Transverse colon (tissue), 4 donors: ENCODE measurements around the gene OARD1. TPM values are rescaled to one million over a fixed set of nuclear protein-coding genes. Genes with fewer than 3 reads are reported as not detected.

Source experiments
- DNase-seq: peaks from one replicate; pipeline ENCODE4 v3.0.0-alpha.2; 2019
- H3K27ac ChIP-seq, 4 donors: fragments of 200-600 bp; sonication (generic); 2 replicates each; pipeline ENCODE4 v1.5.1; 2016 to 2018; ENCODE audit warnings: inconsistent platforms in 4 of 4
- H3K27me3 ChIP-seq: fragments of 200-600 bp; sonication (generic); 2 replicates; pipeline ENCODE4 v1.5.1; 2017; ENCODE audit warnings: inconsistent platforms
- H3K36me3 ChIP-seq, 4 donors: fragments of 200-600 bp; sonication (generic); 2 replicates each; pipeline ENCODE4 v1.5.1; 2017 to 2019; ENCODE audit warnings: inconsistent platforms in 4 of 4
- H3K4me1 ChIP-seq, 4 donors: fragments of 200-600 bp; sonication (generic); 2 replicates each; pipeline ENCODE4 v1.5.1; 2017 to 2020; ENCODE audit warnings: inconsistent platforms in 4 of 4
- H3K4me3 ChIP-seq, 4 donors: fragments of 200-600 bp; sonication (generic); 1 replicate in 1 of 4; 2 replicates in 3 of 4; pipeline versions ENCODE4 v1.5.1 to v1.6.1; 2017 to 2019; ENCODE audit warnings: inconsistent platforms in 4 of 4
- H3K9me3 ChIP-seq, 2 donors: fragments of 200-600 bp; sonication (generic); 2 replicates each; pipeline ENCODE4 v1.5.1; 2017 to 2019; ENCODE audit warnings: inconsistent platforms in 2 of 2
- EP300 ChIP-seq: sonication (generic); formaldehyde crosslinking; IDR thresholded peaks from one replicate; pipeline ENCODE4 v1.6.1; 2017; ENCODE audit warnings: antibody characterized with exemption, low read depth
- POLR2A ChIP-seq: fragments of 450-650 bp; IDR thresholded peaks from one replicate; pipeline ENCODE4 v1.6.1; 2016; ENCODE audit warnings: antibody characterized with exemption, mild to moderate bottlenecking, moderate library complexity
- POLR2AphosphoS5 ChIP-seq, 3 donors: sonication (generic); formaldehyde crosslinking; IDR thresholded peaks; one replicate each; pipeline ENCODE4 v1.6.1; 2016; ENCODE audit warnings: antibody characterized with exemption in 3 of 3
- WGBS, 2 donors: methylation state at CpG; one replicate each; pipeline ENCODE4 v1.1.5; 2018; ENCODE audit warnings: low coverage in 1 of 2; 5-methylcytosine and 5-hydroxymethylcytosine counted together
- in situ Hi-C, 4 donors: fragments of 200-750 bp; cut with MboI; loops; one replicate each; pipeline versions ENCODE4 v1.15.0 to v1.15.1; 2017; ENCODE audit warnings: low sequenced_read_pairs in 3 of 4, low pct_ligation_motif_present in 1 of 4, low pct_unique_long_range_greater_than_20kb in 1 of 4
- intact Hi-C: fragments of 100-400 bp; cut with DNase I; formaldehyde crosslinking; loops from one replicate; pipeline ENCODE4 v1.15.1; 2023; ENCODE audit warnings: low total_unique reads
- total RNA-seq, 4 donors: library from RNA; depleted of rRNA; stranded (reverse); fragments of >200 nt; gene quantifications; one replicate each; pipeline ENCODE4 v1.1.0, GENCODE V29; 2016
- TF ChIP-seq, protein P1 (sequence below), 5 experiments: fragments of 200-600 bp in 3 of 5; fragments of 450-650 bp in 2 of 5; sonication (generic) in 3 of 5; IDR thresholded peaks; 1 replicate in 2 of 5; 2 replicates in 3 of 5; pipeline ENCODE4 v1.5.1; 2016 to 2017; ENCODE audit warnings: antibody characterized with exemption in 5 of 5, inconsistent platforms in 3 of 5, mild to moderate bottlenecking in 2 of 5, moderate library complexity in 1 of 5

Gene OARD1
- total RNA-seq, 4 donors from 2014 or later: 1.4 to 27.6 (median 13.7) TPM

DNA sequence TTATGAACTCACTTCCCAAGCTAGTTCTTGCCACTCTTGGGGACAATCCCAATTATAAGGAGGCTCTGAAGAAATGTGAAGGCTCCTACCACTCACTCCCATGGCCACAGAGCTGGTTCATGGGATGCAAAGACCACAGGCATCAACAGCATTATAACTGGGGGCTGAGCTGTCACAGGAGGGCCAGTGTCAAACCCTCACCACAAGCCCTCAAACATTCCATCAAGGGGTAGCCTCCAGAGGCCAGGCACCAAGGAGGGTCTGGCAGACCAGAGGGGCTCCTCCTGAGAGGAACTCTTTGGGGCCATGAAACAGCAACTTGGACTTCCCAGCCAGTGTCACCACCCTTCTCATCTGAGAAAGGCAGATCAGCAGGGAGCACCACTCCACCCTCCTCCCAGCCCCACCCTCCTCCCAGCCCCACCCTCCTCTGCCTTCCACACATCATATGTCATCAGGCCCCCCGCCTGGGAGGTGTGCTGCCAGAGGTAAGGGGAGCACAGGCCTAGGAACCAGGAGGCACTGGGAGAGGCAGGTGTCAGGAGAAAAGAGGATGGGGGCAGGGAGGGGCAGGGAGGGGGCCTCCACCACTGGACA is 31.1 kb downstream of the OARD1 start:
- peak overlapping the region in 3 of 4 donors; percentile 11 to 46 (median 37) for H3K27ac ChIP-seq
- H3K4me3 ChIP-seq: no peak overlapping the region
- WGBS, 2 donors: 41% methylated on average over 1 of the region's 1 CpG; no CpG with 5 or more reads in 1 of the 2 donors
- DNase-seq: peak; percentile 23
- in situ Hi-C loops (loop anchor here in 2 of 4 donors (25.0 kb wide), 2 partner anchors 1054 to 1679 kb away; no protein-coding TSS in a partner anchor), intact Hi-C loops (no loop called here)
- peaks cover 0 to 20% (median 6%) of the 10 kb centered on the region in 4 donors for H3K4me1 ChIP-seq
- no peaks in the 10 kb centered on the region for H3K9me3 ChIP-seq
- TF ChIP-seq POLR2AphosphoS5 (IDR thresholded peaks at IDR 0.05) (no peak), POLR2A (no peak), EP300 (no peak)
- TF ChIP-seq, protein P1, sequence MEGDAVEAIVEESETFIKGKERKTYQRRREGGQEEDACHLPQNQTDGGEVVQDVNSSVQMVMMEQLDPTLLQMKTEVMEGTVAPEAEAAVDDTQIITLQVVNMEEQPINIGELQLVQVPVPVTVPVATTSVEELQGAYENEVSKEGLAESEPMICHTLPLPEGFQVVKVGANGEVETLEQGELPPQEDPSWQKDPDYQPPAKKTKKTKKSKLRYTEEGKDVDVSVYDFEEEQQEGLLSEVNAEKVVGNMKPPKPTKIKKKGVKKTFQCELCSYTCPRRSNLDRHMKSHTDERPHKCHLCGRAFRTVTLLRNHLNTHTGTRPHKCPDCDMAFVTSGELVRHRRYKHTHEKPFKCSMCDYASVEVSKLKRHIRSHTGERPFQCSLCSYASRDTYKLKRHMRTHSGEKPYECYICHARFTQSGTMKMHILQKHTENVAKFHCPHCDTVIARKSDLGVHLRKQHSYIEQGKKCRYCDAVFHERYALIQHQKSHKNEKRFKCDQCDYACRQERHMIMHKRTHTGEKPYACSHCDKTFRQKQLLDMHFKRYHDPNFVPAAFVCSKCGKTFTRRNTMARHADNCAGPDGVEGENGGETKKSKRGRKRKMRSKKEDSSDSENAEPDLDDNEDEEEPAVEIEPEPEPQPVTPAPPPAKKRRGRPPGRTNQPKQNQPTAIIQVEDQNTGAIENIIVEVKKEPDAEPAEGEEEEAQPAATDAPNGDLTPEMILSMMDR (IDR thresholded peaks at IDR 0.05): no peak
- no peaks in the 10 kb centered on the region for H3K36me3 ChIP-seq
- H3K27me3 ChIP-seq: no peaks in the 10 kb centered on the region

DNA sequence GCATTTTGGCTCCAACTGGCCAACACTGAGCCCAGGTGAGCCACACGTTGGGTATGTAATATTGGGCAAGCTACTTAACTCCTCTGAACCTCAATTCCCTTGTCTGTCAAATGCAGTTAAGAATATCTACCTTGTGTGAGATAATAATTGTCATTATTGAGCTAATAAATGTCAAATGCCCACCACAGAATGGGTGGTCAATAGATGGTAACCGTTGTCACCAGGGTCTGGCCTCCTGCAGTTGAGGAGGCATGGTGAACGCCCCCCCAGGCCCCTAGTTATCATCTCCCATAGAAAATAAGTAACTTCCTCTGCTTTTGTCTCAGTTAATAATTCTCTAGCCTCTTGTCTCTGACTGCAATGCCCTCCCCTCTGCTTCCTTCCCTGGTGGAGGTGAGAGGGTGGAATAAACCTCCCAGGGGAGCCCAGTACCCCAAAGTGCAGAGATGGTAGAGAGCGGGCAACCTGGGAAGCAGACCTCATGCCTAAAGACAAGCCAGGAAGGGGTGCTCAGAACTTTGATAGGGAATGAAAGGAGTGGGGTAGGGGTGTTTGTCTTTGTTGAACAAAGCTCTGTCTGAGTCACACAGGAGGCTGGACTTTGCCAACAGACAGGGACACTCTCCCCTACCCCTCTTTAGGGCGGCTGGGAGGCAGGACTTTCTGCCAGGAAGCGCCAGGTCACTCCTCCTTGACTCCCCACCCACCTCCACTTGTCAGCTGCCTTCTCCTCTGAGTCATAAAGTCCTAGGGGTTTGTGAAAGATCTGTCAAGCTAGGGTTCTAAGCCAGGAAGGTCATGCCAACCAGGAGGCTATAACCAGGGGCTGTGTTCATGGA is 31.8 kb downstream of the OARD1 start:
- Histone ChIP-seq H3K27me3 (no peaks in the 10 kb centered on the region), H3K4me1 (peaks cover 0 to 20% (median 6%) of the 10 kb centered on the region in 4 donors), H3K36me3 (no peaks in the 10 kb centered on the region), H3K9me3 (no peaks in the 10 kb centered on the region), H3K4me3 (no peak overlapping the region), H3K27ac (peak overlapping the region; percentile 7 to 46 (median 24))
- 33 to 48% methylated on average over 1 to 6 of the region's 6 CpGs for WGBS, 2 donors
- peak; percentile 66 for DNase-seq
- intact Hi-C loops: no loop called here
- TF ChIP-seq POLR2A: no peak
- TF ChIP-seq POLR2AphosphoS5 (IDR thresholded peaks at IDR 0.05): no peak
- TF ChIP-seq EP300: no peak
- TF ChIP-seq, protein P1 (IDR thresholded peaks at IDR 0.05): no peak
- in situ Hi-C loops: loop anchor here in 2 of 4 donors (25.0 kb wide), 2 partner anchors 1053 to 1678 kb away; no protein-coding TSS in a partner anchor

DNA sequence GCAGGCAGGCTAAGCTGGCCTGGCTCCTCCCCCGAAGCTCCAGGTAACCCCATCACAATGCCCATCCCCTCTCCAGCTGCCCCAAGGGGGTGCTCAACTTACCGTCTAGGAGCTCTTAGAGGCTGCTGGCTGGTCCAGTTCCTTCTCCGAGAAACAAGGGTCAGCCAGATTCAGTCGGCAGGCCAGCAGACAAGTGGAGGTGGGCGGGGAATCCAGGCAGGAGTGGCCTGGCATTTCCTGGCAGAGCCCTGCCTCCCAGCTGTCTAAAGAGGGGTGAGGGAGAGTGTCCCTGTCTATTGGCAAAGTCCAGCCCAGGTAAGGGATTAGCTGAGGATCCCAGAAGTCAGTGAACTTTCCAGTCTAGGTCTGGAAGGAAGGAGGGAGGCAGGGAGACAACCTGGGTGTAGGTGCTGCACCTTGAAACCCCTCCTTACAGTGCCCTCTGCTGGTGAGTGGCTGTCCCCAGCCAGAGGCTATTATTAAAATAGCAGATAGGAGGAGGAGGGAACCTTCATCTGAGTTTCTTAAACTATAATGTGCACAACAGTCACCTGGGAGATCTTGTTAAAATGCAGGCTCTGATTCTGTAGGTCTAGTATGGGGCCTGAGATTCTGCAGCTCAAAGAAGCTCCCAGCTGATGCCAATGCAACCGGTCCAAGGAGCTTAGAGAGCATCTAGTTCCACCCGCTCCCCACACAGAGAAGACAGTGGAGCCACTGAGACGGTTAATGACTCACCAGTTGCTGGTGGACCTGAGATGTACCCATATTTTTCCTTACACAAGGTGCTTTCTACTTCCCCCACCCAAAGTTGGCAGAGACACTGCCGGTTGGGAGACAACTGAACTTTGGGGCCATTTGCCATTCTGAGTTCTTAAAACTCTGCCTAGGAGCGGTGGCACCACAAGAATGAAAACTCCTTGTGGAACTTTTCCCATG is 32.8 kb downstream of the OARD1 start, which contains the start of gene UNC5CL:
UNC5CL (minus strand) TSS at position 162 of the 939 bp plus-strand sequence. CDS start 4,147 bp downstream, outside the sequence.
- Histone ChIP-seq H3K27ac (peak within 1 kb of the TSS; percentile 7 to 46 (median 24)), H3K4me3 (no peak within 1 kb of the TSS)

More for the DNA sequence above, 32.8 kb downstream of the OARD1 start, which contains the start of gene UNC5CL:
- no peaks in the 10 kb centered on the region for H3K36me3 ChIP-seq
- intact Hi-C loops: loop anchor here (10.0 kb wide), 1 partner anchor 145 kb away; no protein-coding TSS in a partner anchor
- peak; percentile 73 for DNase-seq
- WGBS, 2 donors: 64% methylated on average over 10 of the region's 10 CpGs; no CpG with 5 or more reads in 1 of the 2 donors
- peaks cover 0 to 20% (median 6%) of the 10 kb centered on the region in 4 donors for H3K4me1 ChIP-seq
- H3K9me3 ChIP-seq: no peaks in the 10 kb centered on the region
- in situ Hi-C loops: loop anchor here in 2 of 4 donors (25.0 kb wide), 2 partner anchors 1052 to 1677 kb away; no protein-coding TSS in a partner anchor
- TF ChIP-seq, protein P1 (IDR thresholded peaks at IDR 0.05): peak; percentile 56 to 78 (median 73)
- no peak for TF ChIP-seq EP300
- no peaks in the 10 kb centered on the region for H3K27me3 ChIP-seq
